ENCODE data around the gene NHP2. TPM values are rescaled to one million over a fixed set of nuclear protein-coding genes. Genes with fewer than 3 reads are reported as not detected.

The NHP2 gene
- total RNA-seq, 4 donors from 2014 or later, result 139 to 290 (median 159) TPM

DNA sequence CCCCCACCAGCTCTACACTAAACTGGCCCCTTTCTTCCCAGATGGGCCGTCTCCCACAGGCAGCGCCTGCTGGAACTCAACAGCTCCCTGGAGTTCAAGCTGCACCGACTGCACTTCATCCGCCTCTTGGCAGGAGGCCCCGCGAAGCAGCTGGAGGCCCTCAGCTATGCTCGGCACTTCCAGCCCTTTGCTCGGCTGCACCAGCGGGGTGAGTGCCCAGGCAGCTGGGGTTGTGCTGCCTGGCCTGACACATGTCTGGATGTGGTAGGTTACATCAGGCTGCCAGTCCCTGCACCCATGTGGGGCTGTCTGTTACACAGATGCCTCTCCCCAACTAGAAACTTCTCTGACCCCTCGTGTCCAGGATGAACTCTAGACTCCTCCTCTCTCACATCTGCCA is 9.8 kb downstream of the NHP2 start:
- no peak for DNase-seq (ENCODE audit: low spot score in 2 of 2)
- H3K27me3 ChIP-seq, result no peaks in the 10 kb centered on the region
- H3K4me3 ChIP-seq, result no peak overlapping the region
- no peak overlapping the region for H3K27ac ChIP-seq
- 68 to 75% methylated on average over 6 to 7 of the region's 10 CpGs for WGBS, 2 donors
- H3K4me1 ChIP-seq, result peaks cover 0 to under 1% (median 0%) of the 10 kb centered on the region in 4 donors
- TF ChIP-seq EP300 (IDR thresholded peaks at IDR 0.05) (no peak), POLR2A (IDR thresholded peaks at IDR 0.05) (no peak)
- TF ChIP-seq, protein P1, sequence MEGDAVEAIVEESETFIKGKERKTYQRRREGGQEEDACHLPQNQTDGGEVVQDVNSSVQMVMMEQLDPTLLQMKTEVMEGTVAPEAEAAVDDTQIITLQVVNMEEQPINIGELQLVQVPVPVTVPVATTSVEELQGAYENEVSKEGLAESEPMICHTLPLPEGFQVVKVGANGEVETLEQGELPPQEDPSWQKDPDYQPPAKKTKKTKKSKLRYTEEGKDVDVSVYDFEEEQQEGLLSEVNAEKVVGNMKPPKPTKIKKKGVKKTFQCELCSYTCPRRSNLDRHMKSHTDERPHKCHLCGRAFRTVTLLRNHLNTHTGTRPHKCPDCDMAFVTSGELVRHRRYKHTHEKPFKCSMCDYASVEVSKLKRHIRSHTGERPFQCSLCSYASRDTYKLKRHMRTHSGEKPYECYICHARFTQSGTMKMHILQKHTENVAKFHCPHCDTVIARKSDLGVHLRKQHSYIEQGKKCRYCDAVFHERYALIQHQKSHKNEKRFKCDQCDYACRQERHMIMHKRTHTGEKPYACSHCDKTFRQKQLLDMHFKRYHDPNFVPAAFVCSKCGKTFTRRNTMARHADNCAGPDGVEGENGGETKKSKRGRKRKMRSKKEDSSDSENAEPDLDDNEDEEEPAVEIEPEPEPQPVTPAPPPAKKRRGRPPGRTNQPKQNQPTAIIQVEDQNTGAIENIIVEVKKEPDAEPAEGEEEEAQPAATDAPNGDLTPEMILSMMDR (IDR thresholded peaks at IDR 0.05), result no peak
- H3K36me3 ChIP-seq, result peaks cover 0 to 97% (median 27%) of the 10 kb centered on the region in 3 donors
- H3K9me3 ChIP-seq, result no peaks in the 10 kb centered on the region

DNA sequence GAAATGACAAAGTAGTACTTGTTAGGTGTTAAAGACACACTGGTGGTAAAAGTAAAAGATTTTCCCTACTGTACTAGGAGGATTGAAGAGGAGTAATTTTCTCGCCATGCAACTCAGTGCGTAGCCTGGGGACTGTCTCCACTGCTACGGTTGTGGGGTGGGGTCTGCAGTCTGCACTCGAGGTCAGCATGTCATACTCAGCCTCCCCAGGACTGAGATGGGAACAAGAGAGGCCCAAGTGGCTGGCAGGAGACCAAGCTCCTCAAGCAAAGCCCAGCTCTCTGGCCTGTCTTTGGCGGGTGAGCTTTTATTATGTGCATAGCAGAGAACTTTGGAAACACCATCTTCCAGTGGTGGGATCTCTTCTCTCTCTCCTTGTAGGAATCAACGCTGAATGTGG is 10.4 kb downstream of the NHP2 start:
- WGBS, 2 donors, result 83 to 86% methylated on average over 6 of the region's 6 CpGs
- no peak overlapping the region for H3K4me3 ChIP-seq
- no peak overlapping the region for H3K27ac ChIP-seq
- H3K9me3 ChIP-seq, result no peaks in the 10 kb centered on the region
- no peaks in the 10 kb centered on the region for H3K27me3 ChIP-seq
- no peaks in the 10 kb centered on the region for H3K4me1 ChIP-seq
- DNase-seq (ENCODE audit: low spot score in 2 of 2), result no peak
- TF ChIP-seq, protein P1 (IDR thresholded peaks at IDR 0.05), result no peak
- H3K36me3 ChIP-seq, result peaks cover 0 to 96% (median 21%) of the 10 kb centered on the region in 3 donors

DNA sequence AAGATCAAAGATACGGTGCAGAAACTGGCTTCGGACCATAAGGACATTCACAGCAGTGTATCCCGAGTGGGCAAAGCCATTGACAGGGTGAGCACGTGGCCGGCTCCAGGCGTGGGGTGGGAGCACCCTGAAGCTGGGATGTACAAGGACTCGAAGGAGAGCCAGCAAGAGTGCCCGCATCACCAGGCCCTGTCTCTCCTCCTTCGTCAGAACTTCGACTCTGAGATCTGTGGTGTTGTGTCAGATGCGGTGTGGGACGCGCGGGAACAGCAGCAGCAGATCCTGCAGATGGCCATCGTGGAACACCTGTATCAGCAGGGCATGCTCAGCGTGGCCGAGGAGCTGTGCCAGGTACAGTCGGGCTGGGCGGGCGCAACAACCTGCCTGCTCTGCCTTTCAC is 11.0 kb downstream of the NHP2 start:
- no peaks in the 10 kb centered on the region for H3K4me1 ChIP-seq
- H3K9me3 ChIP-seq, result no peaks in the 10 kb centered on the region
- no peaks in the 10 kb centered on the region for H3K27me3 ChIP-seq
- WGBS, 2 donors, result 91 to 96% methylated on average over 20 of the region's 20 CpGs
- no peak overlapping the region for H3K27ac ChIP-seq
- H3K4me3 ChIP-seq, result no peak overlapping the region
- H3K36me3 ChIP-seq, result peaks cover 0 to 96% (median 15%) of the 10 kb centered on the region in 3 donors
- DNase-seq (ENCODE audit: low spot score in 2 of 2), result no peak
- no peak for TF ChIP-seq POLR2A (IDR thresholded peaks at IDR 0.05)
- TF ChIP-seq, protein P1 (IDR thresholded peaks at IDR 0.05), result no peak
- no peak for TF ChIP-seq EP300 (IDR thresholded peaks at IDR 0.05)

DNA sequence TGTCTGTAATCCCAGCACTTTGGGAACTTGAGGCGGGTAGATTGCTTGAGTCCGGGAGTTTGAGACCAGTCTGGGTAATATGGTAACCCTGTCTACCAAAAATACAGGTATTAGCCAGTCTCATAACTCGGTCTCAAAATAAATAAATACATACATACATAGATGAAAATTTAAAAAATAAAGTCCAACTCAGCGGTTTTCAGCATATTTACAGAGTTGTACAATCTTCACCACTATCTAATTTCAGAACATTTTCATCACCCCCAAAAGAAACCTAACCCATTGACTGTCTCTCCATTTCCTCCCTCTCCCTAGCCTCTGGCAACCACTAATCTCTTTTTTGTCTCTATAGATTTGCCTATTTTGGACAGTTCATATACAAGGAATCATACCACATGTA is 12.1 kb downstream of the NHP2 start:
- Histone ChIP-seq H3K4me1 (no peaks in the 10 kb centered on the region), H3K9me3 (no peaks in the 10 kb centered on the region), H3K27me3 (no peaks in the 10 kb centered on the region), H3K4me3 (no peak overlapping the region), H3K36me3 (peaks cover 0 to 95% (median 9%) of the 10 kb centered on the region in 3 donors), H3K27ac (no peak overlapping the region)
- DNase-seq (ENCODE audit: low spot score in 2 of 2), result no peak
- 96 to 97% methylated on average over 4 of the region's 4 CpGs for WGBS, 2 donors
- TF ChIP-seq, protein P1 (IDR thresholded peaks at IDR 0.05), result no peak

DNA sequence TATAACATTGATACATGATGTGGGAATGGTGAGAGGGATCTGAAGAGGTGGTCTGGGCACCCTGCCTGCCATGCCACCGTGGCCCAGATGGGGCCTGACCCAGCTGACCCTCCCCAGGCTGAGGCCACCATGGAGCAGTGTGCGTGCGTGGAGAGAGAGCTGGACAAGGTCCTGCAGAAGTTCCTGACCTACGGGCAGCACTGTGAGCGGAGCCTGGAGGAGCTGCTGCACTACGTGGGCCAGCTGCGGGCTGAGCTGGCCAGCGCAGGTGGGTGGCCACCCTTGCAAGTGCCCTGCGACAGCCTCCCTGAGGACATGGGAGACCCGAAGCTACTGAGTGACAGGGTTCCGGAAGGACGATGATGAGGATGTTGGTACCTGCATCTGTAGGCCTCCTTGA is 15.7 kb downstream of the NHP2 start:
- 85 to 90% methylated on average over 12 of the region's 12 CpGs for WGBS, 2 donors

More for the DNA sequence above, 15.7 kb downstream of the NHP2 start:
- no peak for DNase-seq (ENCODE audit: low spot score in 2 of 2)
- TF ChIP-seq, protein P1 (IDR thresholded peaks at IDR 0.05), result no peak
- TF ChIP-seq POLR2A (IDR thresholded peaks at IDR 0.05) (no peak), EP300 (IDR thresholded peaks at IDR 0.05) (no peak)
- H3K27ac ChIP-seq, result no peak overlapping the region
- no peaks in the 10 kb centered on the region for H3K27me3 ChIP-seq
- H3K4me3 ChIP-seq, result no peak overlapping the region
- H3K4me1 ChIP-seq, result no peaks in the 10 kb centered on the region
- H3K9me3 ChIP-seq, result no peaks in the 10 kb centered on the region
- peaks cover 0 to 93% (median 3%) of the 10 kb centered on the region in 3 donors for H3K36me3 ChIP-seq

Data from tibial nerve (tissue), 4 donors.